Measurements from ENCODE around the gene ATP6AP2.

ATP6AP2 gene

DNA sequence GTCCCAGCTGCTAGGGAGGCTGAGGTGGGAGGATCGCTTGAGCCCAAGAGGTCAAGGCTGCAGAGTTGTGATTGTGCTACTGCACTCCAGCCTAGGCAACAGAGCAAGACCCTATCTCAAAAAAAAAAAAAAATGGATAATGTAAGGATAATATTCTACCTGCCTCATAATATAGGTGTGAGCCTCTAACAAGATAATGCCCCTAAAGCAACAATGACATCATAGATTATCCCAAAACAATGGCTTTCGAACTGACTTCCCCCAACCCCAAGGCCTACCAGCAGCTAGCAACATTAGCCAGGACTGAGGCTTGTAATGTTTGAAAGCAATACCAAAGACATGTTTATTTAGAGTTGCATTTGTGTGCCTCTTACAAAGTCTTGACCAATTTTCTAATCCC, 33.9 kb upstream of the ATP6AP2 start:
- Histone ChIP-seq H3K36me3 (no peaks in the 10 kb centered on the region), H3K27ac (no peak overlapping the region), H3K27me3 (no peaks in the 10 kb centered on the region), H3K4me3 (ENCODE audit: low read depth in 1 of 2, low read length in 1 of 2) (no peak overlapping the region), H3K9me3 (no peaks in the 10 kb centered on the region), H3K4me1 (ENCODE audit: control insufficient read depth in 1 of 2, insufficient read depth in 1 of 2, low read depth in 1 of 2, low read length in 1 of 2) (peaks cover 0 to 6% of the 10 kb centered on the region in 2 experiments)
- TF ChIP-seq, protein P1, sequence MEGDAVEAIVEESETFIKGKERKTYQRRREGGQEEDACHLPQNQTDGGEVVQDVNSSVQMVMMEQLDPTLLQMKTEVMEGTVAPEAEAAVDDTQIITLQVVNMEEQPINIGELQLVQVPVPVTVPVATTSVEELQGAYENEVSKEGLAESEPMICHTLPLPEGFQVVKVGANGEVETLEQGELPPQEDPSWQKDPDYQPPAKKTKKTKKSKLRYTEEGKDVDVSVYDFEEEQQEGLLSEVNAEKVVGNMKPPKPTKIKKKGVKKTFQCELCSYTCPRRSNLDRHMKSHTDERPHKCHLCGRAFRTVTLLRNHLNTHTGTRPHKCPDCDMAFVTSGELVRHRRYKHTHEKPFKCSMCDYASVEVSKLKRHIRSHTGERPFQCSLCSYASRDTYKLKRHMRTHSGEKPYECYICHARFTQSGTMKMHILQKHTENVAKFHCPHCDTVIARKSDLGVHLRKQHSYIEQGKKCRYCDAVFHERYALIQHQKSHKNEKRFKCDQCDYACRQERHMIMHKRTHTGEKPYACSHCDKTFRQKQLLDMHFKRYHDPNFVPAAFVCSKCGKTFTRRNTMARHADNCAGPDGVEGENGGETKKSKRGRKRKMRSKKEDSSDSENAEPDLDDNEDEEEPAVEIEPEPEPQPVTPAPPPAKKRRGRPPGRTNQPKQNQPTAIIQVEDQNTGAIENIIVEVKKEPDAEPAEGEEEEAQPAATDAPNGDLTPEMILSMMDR (IDR thresholded peaks at IDR 0.05), result no peak

DNA sequence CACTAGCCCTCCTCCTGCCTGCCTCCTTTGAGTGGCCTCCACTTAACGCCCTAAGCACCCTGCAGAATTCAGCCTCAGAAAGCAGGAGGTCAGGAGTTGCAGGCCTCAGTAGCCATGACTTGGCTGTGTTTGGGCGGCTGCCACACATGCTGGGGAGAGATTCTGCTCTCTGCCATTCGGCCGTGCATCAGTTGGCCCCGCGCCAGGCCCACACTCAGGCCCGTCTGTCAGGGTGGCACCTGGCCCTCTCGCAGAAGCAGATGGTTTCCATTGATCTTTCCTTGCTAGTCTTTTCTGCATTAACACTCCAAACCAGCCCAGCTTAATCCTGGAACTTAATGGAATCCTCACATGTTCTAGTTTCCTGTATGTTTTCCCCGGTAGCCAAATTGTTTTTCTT, 30.7 kb upstream of the ATP6AP2 start:
- TF ChIP-seq, protein P1 (IDR thresholded peaks at IDR 0.05), result no peak
- Histone ChIP-seq H3K4me3 (ENCODE audit: low read depth in 1 of 2, low read length in 1 of 2) (no peak overlapping the region), H3K27me3 (no peaks in the 10 kb centered on the region), H3K27ac (no peak overlapping the region), H3K36me3 (no peaks in the 10 kb centered on the region), H3K9me3 (no peaks in the 10 kb centered on the region), H3K4me1 (ENCODE audit: control insufficient read depth in 1 of 2, insufficient read depth in 1 of 2, low read depth in 1 of 2, low read length in 1 of 2) (no peaks in the 10 kb centered on the region)

DNA sequence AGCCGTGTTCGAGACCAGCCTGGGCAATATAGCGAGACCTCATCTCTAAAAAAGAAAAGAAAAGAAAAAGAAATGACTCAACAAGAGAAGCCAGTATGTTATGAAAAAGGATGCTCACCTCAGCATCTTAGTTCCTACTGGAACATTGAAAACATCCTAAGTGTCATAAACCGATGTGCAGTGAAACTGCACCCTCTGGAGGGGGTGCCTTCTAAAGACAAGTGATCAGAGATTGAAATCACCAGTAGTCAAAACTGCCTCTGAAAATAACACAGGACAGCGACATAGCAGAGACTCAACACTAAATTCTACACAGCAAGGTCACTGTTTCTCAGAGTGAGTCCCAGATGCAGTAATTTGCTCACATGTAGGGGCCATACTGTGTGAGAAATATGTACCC, 28.0 kb upstream of the ATP6AP2 start:
- Histone ChIP-seq H3K4me1 (ENCODE audit: control insufficient read depth in 1 of 2, insufficient read depth in 1 of 2, low read depth in 1 of 2, low read length in 1 of 2) (no peaks in the 10 kb centered on the region), H3K36me3 (no peaks in the 10 kb centered on the region), H3K4me3 (ENCODE audit: low read depth in 1 of 2, low read length in 1 of 2) (no peak overlapping the region), H3K9me3 (no peaks in the 10 kb centered on the region), H3K27me3 (no peaks in the 10 kb centered on the region), H3K27ac (no peak overlapping the region)
- TF ChIP-seq, protein P1 (IDR thresholded peaks at IDR 0.05), result no peak

DNA sequence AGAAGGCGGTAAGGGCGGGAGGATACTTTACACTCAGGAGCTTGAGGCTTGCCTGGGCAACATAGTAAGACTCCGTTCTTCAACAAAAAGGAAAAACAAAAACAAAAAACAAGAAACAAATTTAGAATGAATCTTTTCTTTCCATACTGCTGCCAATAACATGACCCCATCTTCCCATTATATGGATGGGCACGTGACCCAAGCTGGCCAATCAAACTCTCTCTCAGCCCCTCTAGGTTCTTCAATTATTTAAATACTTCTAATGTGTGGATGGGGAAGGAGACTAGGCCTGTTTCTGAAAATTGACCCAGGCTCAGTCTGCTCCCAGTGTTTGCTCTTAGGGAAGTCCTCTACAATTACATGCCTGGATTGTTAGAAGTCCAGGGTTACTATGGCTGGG, 22.2 kb upstream of the ATP6AP2 start:
- no peak overlapping the region for H3K4me3 ChIP-seq (ENCODE audit: low read depth in 1 of 2, low read length in 1 of 2)
- H3K4me1 ChIP-seq (ENCODE audit: control insufficient read depth in 1 of 2, insufficient read depth in 1 of 2, low read depth in 1 of 2, low read length in 1 of 2), result no peaks in the 10 kb centered on the region
- TF ChIP-seq, protein P1 (IDR thresholded peaks at IDR 0.05), result no peak
- no peaks in the 10 kb centered on the region for H3K36me3 ChIP-seq
- H3K27me3 ChIP-seq, result no peaks in the 10 kb centered on the region
- no peaks in the 10 kb centered on the region for H3K9me3 ChIP-seq
- no peak overlapping the region for H3K27ac ChIP-seq

DNA sequence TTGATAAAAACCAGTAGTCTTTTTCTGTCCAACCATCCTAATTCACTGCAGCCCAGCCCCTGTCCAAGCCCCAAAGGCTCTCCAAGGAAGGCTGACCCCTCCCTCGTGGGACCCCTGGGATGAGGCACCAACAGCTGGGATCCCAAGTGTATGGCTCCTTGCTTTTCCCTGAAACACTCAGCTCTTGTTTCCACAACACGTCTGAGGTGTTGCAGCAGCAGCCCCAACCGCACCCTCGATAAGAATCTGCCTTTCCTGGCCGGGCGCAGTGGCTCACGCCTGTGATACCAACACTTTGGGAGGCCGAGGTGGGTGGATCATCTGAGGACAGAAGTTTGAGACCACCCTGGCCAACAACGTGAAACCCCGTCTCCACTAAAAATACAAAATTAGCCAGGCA, 17.0 kb upstream of the ATP6AP2 start:
- no peaks in the 10 kb centered on the region for H3K9me3 ChIP-seq
- H3K27ac ChIP-seq, result no peak overlapping the region
- no peaks in the 10 kb centered on the region for H3K27me3 ChIP-seq

More for the DNA sequence above, 17.0 kb upstream of the ATP6AP2 start:
- H3K36me3 ChIP-seq, result no peaks in the 10 kb centered on the region
- TF ChIP-seq, protein P1 (IDR thresholded peaks at IDR 0.05), result no peak
- no peaks in the 10 kb centered on the region for H3K4me1 ChIP-seq (ENCODE audit: control insufficient read depth in 1 of 2, insufficient read depth in 1 of 2, low read depth in 1 of 2, low read length in 1 of 2)
- H3K4me3 ChIP-seq (ENCODE audit: low read depth in 1 of 2, low read length in 1 of 2), result no peak overlapping the region
